SU-DHL-6 (cell line): ENCODE measurements around the gene MAP2K3.

ENCODE experiments used
- H2AFZ ChIP-seq: fragments of 200-600 bp; sonication (generic); 2 replicates; pipeline ENCODE4 v1.6.1; 2014; ENCODE audit warnings: low read depth, mild to moderate bottlenecking, moderate library complexity, mixed read lengths, antibody characterized with exemption, low read length; ENCODE audit not compliant: severe bottlenecking
- H3F3A ChIP-seq: fragments of 200-600 bp; shearing (Covaris generic); 2 replicates; pipeline ENCODE4 v1.6.0; 2016; ENCODE audit warnings: antibody characterized with exemption, mild to moderate bottlenecking; ENCODE audit not compliant: insufficient read depth
- H3K27ac ChIP-seq: fragments of 200-600 bp; sonication (generic); 2 replicates; pipeline ENCODE4 v1.5.1; 2016; ENCODE audit warnings: low read depth, mild to moderate bottlenecking, low read length, moderate library complexity, mixed read lengths
- H3K27me3 ChIP-seq: fragments of 200-600 bp; sonication (generic), shearing (Covaris generic); 2 replicates; pipeline ENCODE4 v1.6.0; 2014; ENCODE audit warnings: mild to moderate bottlenecking, low read length
- H3K36me3 ChIP-seq: fragments of 200-600 bp; sonication (generic); 2 replicates; pipeline ENCODE4 v1.6.1; 2014; ENCODE audit warnings: mild to moderate bottlenecking, low read length, mixed read lengths
- H3K4me2 ChIP-seq: fragments of 300-600, 200-600 bp; shearing (Covaris generic), sonication (generic); 2 replicates; pipeline ENCODE4 v1.6.0; 2014; ENCODE audit warnings: low read length, low read depth, mild to moderate bottlenecking; ENCODE audit not compliant: poor library complexity, severe bottlenecking
- H3K4me3 ChIP-seq: fragments of 200-600 bp; sonication (generic); 2 replicates; pipeline ENCODE4 v1.5.1; 2014; ENCODE audit warnings: antibody characterized with exemption, low read length, mild to moderate bottlenecking, mixed read lengths; ENCODE audit not compliant: insufficient read depth, poor library complexity, severe bottlenecking
- H3K79me2 ChIP-seq: fragments of 200-600 bp; sonication (generic); 2 replicates; pipeline ENCODE4 v1.6.1; 2014; ENCODE audit warnings: mild to moderate bottlenecking, low read length, moderate library complexity; ENCODE audit not compliant: insufficient read depth
- H3K9ac ChIP-seq: fragments of 200-600 bp; sonication (generic); 2 replicates; pipeline ENCODE4 v1.7.0; 2014; ENCODE audit warnings: mild to moderate bottlenecking, low read length
- H3K9me2 ChIP-seq: fragments of 200-600 bp; sonication (generic); replicated peaks from 2 replicates; pipeline ENCODE4 v1.6.1; 2014; ENCODE audit warnings: low read length; ENCODE audit not compliant: insufficient read depth
- H3K9me3 ChIP-seq: fragments of 200-600 bp; sonication (generic); 2 replicates; pipeline ENCODE4 v1.6.1; 2014; ENCODE audit warnings: low read length, mixed read lengths; ENCODE audit not compliant: insufficient read depth
- H4K20me1 ChIP-seq: fragments of 200-600 bp; sonication (generic); 2 replicates; pipeline ENCODE4 v1.6.1; 2014; ENCODE audit warnings: low read depth, mild to moderate bottlenecking, antibody characterized with exemption, low read length, moderate library complexity, mixed read lengths
- CTCF ChIP-seq: fragments of 200-600 bp; sonication (generic); IDR thresholded peaks from one replicate; pipeline ENCODE4 v1.5.1; 2017; ENCODE audit warnings: antibody characterized with exemption, mild to moderate bottlenecking, low read length, moderate library complexity; ENCODE audit not compliant: insufficient read depth, poor library complexity, severe bottlenecking
- EZH2phosphoT487 ChIP-seq: fragments of 200-600 bp; sonication (generic), shearing (Covaris generic); conservative IDR thresholded peaks from 2 replicates; pipeline ENCODE4 v1.6.1; 2018; ENCODE audit warnings: mild to moderate bottlenecking, antibody characterized with exemption, low read length, moderate library complexity, mixed read lengths

Gene MAP2K3

DNA sequence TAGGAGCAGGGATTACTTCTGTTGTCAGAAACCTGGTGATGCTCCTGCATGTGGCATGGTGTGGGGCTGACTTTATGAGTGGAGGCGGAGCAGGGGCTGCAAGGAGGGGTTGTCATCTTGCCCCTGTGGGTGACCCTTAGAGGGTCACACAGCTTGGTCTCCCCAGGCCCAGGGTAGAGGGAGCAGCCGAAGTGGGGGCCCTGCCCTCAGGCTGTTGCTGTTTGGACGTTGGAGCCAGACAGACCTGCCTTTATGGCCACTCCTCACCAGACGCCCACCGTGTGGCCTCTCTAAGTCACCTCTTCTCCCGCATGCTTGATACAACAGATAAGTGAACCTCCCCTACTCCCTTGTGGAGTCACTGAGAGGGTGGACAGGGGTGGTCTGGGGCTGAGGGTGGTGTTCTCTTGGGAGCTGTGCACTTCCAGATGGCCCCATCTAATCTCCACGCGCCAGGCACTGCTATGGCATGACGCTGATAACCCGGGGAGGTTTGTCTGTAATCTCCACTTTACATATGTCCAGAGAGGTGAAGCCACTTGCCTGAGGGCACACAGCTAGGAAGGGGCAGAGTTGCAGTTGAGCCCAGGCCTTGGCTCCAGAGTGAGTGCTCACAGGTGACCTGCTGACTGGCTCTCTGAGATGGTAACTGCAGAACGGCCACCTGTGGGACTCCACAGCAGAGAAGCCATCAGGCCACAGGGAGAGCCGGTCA lies 10.0 kb downstream of the MAP2K3 start:
- Histone ChIP-seq H3K27me3 (no peaks in the 10 kb centered on the region), H3K9me2 (no peaks in the 10 kb centered on the region), H3K9ac (no peak overlapping the region), H3K36me3 (no peaks in the 10 kb centered on the region), H4K20me1 (no peaks in the 10 kb centered on the region), H3K4me2 (no peak overlapping the region), H3K27ac (no peak overlapping the region), H3F3A (no peaks in the 10 kb centered on the region), H3K4me3 (no peak overlapping the region), H2AFZ (no peak overlapping the region), H3K9me3 (no peaks in the 10 kb centered on the region), H3K79me2 (peaks cover 39% of the 10 kb centered on the region)
- TF ChIP-seq EZH2phosphoT487 (no peak), CTCF (no peak)

DNA sequence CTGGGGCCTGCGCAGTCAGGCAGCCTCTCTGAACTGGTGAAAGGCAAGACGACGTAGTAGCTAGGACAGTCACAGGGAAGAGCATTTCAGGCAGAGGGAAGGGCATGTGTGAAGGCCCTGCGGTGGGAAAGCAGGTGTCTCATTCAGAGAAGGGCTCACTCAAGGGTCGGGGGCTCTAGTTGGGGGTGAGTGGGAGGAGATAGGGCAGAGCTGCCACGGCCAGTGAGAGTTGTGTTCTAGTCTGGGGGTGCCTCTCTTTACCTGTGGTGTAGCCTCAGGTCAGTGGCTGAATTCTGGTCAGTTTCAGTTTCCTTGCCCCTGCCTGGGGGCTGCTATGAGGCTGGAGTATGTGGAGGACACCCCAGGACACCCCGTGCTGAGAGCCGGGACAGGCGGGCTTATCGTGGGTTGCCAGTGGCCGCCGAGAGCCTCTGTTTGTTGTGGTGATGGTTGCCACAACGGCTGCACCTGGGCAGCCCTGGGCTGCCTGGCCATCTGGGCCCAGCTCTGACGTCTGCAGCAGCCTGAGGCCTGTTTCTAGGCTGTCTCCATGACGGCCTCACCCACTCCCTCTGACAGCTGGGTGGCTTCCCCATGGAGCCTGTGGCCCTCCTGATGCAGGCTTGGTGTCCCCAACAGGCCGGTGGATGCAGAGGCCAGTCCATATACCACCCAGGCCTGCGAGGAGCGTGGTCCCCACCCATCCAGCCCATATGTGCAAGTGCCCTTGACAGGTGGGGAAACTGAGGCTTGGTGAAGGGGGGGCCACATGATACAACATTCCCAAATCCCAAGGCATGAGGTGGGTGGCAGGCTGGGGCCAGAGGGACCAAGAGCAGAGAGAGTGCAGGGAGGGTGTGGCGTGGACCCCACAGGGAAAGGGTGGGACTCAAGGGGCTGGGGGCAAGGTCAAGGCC lies 10.8 kb downstream of the MAP2K3 start:
- H3K4me3 ChIP-seq: no peak overlapping the region
- no peak overlapping the region for H3K27ac ChIP-seq
- H3K9me3 ChIP-seq: no peaks in the 10 kb centered on the region
- TF ChIP-seq EZH2phosphoT487 (no peak), CTCF (no peak)
- H3K9ac ChIP-seq: no peak overlapping the region
- H3K27me3 ChIP-seq: no peaks in the 10 kb centered on the region
- H3K36me3 ChIP-seq: no peaks in the 10 kb centered on the region
- H3K4me2 ChIP-seq: no peak overlapping the region
- no peaks in the 10 kb centered on the region for H3K9me2 ChIP-seq
- H3F3A ChIP-seq: no peaks in the 10 kb centered on the region
- peaks cover 31% of the 10 kb centered on the region for H3K79me2 ChIP-seq
- H2AFZ ChIP-seq: no peak overlapping the region
- H4K20me1 ChIP-seq: no peaks in the 10 kb centered on the region

GRCh38 chr17:21296097-21297025 lies 11.8 kb downstream of the MAP2K3 start:
- Histone ChIP-seq H3F3A (no peaks in the 10 kb centered on the region), H3K4me2 (no peak overlapping the region), H3K27ac (no peak overlapping the region), H2AFZ (no peak overlapping the region), H3K79me2 (peaks cover 26% of the 10 kb centered on the region), H4K20me1 (no peaks in the 10 kb centered on the region), H3K4me3 (no peak overlapping the region), H3K27me3 (no peaks in the 10 kb centered on the region), H3K9me2 (no peaks in the 10 kb centered on the region), H3K9ac (no peak overlapping the region), H3K36me3 (no peaks in the 10 kb centered on the region), H3K9me3 (no peaks in the 10 kb centered on the region)
- TF ChIP-seq EZH2phosphoT487: no peak
- no peak for TF ChIP-seq CTCF
